ENCODE measurements around the gene NAV1. TPM values are rescaled to one million over a fixed set of nuclear protein-coding genes. Genes with fewer than 3 reads are reported as not detected.

NAV1 gene
- total and polyA plus RNA-seq, 9 of the 15 experiments (the other 6 are each of a cell fraction or from before 2014, with no cell fraction given) = 0.91 to 16.8 (median 3.2) TPM

DNA sequence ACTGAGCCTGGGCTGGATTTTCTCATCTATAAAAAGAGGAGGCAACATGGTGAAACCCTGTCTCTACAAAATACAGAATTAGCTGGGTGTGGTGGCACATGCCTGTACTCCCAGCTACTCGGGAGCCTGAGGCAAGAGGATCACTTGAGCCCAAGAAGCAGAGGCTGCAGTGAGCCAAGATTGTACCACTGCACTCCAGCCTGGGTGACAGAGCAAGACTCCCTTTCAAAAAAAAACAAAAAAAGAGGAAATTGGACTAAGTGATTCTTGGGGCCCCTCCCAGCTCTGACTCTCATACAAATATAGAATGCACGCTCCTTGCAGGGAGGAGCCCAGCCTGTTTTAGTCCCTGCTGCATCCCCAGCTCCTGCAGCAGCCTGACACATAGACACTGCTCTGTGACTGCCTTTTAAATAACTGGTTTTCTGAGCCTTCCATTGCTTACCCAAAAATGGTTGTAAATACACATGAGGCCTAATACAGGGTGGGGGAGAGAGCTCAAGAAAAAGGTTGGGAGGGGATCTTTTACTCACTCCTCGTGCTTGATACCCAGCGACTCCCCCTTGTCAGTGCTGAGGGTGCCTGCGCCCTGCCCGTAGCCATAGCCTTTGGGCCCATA lies 49.2 kb upstream of the NAV1 start (continued):
- no peak for TF ChIP-seq ZNF436 (CRISPR knock-in tag; IDR thresholded peaks at IDR 0.05)
- no peak for TF ChIP-seq POLR2B (IDR thresholded peaks at IDR 0.05; ENCODE audit: low read depth, partially characterized antibody)

GRCh38 chr1:201490708-201491131 lies 48.2 kb upstream of the NAV1 start:
- Histone ChIP-seq H3K4me1 (replicated peaks in 1 of 2; ENCODE audit: control insufficient read depth in 2 of 2, insufficient read depth in 2 of 2, low read length in 2 of 2) (peaks cover 0 to 3% of the 10 kb centered on the region in 2 experiments; a peak in 4 of 5 replicates), H2AFZ (ENCODE audit: low read depth, low read length) (no peak overlapping the region), H3K27me3 (ENCODE audit: control insufficient read depth in 2 of 2, insufficient read depth in 2 of 2, low read length in 2 of 2) (no peaks in the 10 kb centered on the region; a peak in 1 of 5 replicates), H3K9me3 (replicated peaks; ENCODE audit: control insufficient read depth, insufficient read depth, low read depth, low read length) (no peaks in the 10 kb centered on the region), H3K4me2 (ENCODE audit: insufficient read depth, low read length) (no peak overlapping the region), H3K36me3 (ENCODE audit: control insufficient read depth, insufficient read depth, low read length) (no peaks in the 10 kb centered on the region), H3K27ac (ENCODE audit: extremely low read depth, low read depth, low read length) (no peak overlapping the region), H3K4me3 (no peak overlapping the region), H3K79me2 (ENCODE audit: control insufficient read depth, insufficient read depth, low read length) (no peaks in the 10 kb centered on the region), H3K9ac (ENCODE audit: insufficient read depth in 1 of 2, low read depth in 2 of 2, low read length in 2 of 2) (no peak overlapping the region), H4K20me1 (replicated peaks; ENCODE audit: control insufficient read depth, insufficient read depth, low read length) (no peaks in the 10 kb centered on the region), H3K9me1 (ENCODE audit: control insufficient read depth, insufficient read depth, low read length) (no peaks in the 10 kb centered on the region)
- ChIA-PET CTCF (ENCODE audit: low intra/inter-chr PET ratio) (interaction anchor here (1.2 kb wide), 1 partner anchor 22 kb away, joined by 3 read pairs; no protein-coding TSS in a partner anchor), POLR2A (interaction anchor here (0.5 to 1.4 kb wide), 3 partner anchors 8 to 587 kb away, joined by 3 to 4 read pairs (median 4); no protein-coding TSS in a partner anchor)
- 21% methylated on average over 3 of the region's 3 CpGs for WGBS (ENCODE audit: insufficient coverage, low coverage, missing lambda C conversion rate)
- no peak for ATAC-seq
- no peak for FAIRE-seq
- in situ Hi-C loops (cut with MboI) = no loop called here
- DNase-seq (ENCODE audit: extremely low read depth in 1 of 4, low spot score in 3 of 4) = no peak
- intact Hi-C loops (cut with micrococcal nuclease) = no loop called here
- no TSS peak for BruUV-seq (replicated peaks)
- TF ChIP-seq, protein P1, sequence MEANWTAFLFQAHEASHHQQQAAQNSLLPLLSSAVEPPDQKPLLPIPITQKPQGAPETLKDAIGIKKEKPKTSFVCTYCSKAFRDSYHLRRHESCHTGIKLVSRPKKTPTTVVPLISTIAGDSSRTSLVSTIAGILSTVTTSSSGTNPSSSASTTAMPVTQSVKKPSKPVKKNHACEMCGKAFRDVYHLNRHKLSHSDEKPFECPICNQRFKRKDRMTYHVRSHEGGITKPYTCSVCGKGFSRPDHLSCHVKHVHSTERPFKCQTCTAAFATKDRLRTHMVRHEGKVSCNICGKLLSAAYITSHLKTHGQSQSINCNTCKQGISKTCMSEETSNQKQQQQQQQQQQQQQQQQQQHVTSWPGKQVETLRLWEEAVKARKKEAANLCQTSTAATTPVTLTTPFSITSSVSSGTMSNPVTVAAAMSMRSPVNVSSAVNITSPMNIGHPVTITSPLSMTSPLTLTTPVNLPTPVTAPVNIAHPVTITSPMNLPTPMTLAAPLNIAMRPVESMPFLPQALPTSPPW (CRISPR knock-in tag; IDR thresholded peaks at IDR 0.05) = no peak
- TF ChIP-seq NFIX (CRISPR knock-in tag; IDR thresholded peaks at IDR 0.05; ENCODE audit: low read depth) (peak; percentile 82), ZSCAN32 (CRISPR knock-in tag; IDR thresholded peaks at IDR 0.05) (no peak), SMAD3 (CRISPR knock-in tag; conservative IDR thresholded peaks at IDR 0.05) (no peak), CREB1 (IDR thresholded peaks at IDR 0.05) (no peak), CREB1 (CRISPR knock-in tag; IDR thresholded peaks at IDR 0.05) (no peak), RBBP5 (IDR thresholded peaks at IDR 0.05; ENCODE audit: borderline replicate concordance, insufficient read depth, low read length, poor library complexity, severe bottlenecking) (no peak), CBX8 (IDR thresholded peaks at IDR 0.05; ENCODE audit: borderline replicate concordance, extremely low read depth, low read depth, low read length, poor library complexity, severe bottlenecking) (no peak), BCL6 (CRISPR knock-in tag; IDR thresholded peaks at IDR 0.05) (no peak), EWSR1 (IDR thresholded peaks at IDR 0.05; ENCODE audit: borderline replicate concordance, low read depth, partially characterized antibody) (no peak), ZNF707 (CRISPR knock-in tag; conservative IDR thresholded peaks at IDR 0.05) (no peak), ZC3H8 (IDR thresholded peaks at IDR 0.05) (no peak), NUFIP1 (IDR thresholded peaks at IDR 0.05; ENCODE audit: partially characterized antibody) (no peak), PURB (CRISPR knock-in tag; IDR thresholded peaks at IDR 0.05; ENCODE audit: low read depth) (no peak), ZNF764 (CRISPR knock-in tag; IDR thresholded peaks at IDR 0.05; ENCODE audit: low read depth) (no peak)
- TF ChIP-seq, protein P2, sequence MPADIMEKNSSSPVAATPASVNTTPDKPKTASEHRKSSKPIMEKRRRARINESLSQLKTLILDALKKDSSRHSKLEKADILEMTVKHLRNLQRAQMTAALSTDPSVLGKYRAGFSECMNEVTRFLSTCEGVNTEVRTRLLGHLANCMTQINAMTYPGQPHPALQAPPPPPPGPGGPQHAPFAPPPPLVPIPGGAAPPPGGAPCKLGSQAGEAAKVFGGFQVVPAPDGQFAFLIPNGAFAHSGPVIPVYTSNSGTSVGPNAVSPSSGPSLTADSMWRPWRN (IDR thresholded peaks at IDR 0.05; ENCODE audit: low read depth) = no peak
- TF ChIP-seq, protein P3, sequence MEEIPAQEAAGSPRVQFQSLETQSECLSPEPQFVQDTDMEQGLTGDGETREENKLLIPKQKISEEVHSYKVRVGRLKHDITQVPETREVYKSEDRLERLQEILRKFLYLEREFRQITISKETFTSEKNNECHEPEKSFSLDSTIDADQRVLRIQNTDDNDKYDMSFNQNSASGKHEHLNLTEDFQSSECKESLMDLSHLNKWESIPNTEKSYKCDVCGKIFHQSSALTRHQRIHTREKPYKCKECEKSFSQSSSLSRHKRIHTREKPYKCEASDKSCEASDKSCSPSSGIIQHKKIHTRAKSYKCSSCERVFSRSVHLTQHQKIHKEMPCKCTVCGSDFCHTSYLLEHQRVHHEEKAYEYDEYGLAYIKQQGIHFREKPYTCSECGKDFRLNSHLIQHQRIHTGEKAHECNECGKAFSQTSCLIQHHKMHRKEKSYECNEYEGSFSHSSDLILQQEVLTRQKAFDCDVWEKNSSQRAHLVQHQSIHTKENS (CRISPR knock-in tag; IDR thresholded peaks at IDR 0.05) = no peak

All from K562 (cell line).